KOPT-K1 (cell line): Measurements from ENCODE around the gene FAM237B.

Experiments
- H3K27ac ChIP-seq: fragments of 200-600 bp; sonication (generic); 2 replicates; pipeline ENCODE4 v1.5.1; 2016; ENCODE audit warnings: antibody characterized with exemption, mild to moderate bottlenecking, low read depth, low read length; ENCODE audit not compliant: poor library complexity, severe bottlenecking
- H3K36me3 ChIP-seq: fragments of 200-600 bp; sonication (generic); 2 replicates; pipeline ENCODE4 v1.5.1; 2017; ENCODE audit warnings: antibody characterized with exemption, mild to moderate bottlenecking, low read length, moderate library complexity; ENCODE audit not compliant: insufficient read depth
- H3K9me3 ChIP-seq: fragments of 200-600 bp; sonication (generic); 2 replicates; pipeline ENCODE4 v1.5.1; 2017; ENCODE audit warnings: antibody characterized with exemption, low read length, mild to moderate bottlenecking; ENCODE audit not compliant: insufficient read depth, poor library complexity, severe bottlenecking

Gene FAM237B

GRCh38 chr7:90320014-90320413 lies 1.1 kb downstream of the FAM237B start:
- Histone ChIP-seq H3K9me3 (peaks cover 4% of the 10 kb centered on the region), H3K36me3 (no peaks in the 10 kb centered on the region), H3K27ac (no peak overlapping the region)

DNA sequence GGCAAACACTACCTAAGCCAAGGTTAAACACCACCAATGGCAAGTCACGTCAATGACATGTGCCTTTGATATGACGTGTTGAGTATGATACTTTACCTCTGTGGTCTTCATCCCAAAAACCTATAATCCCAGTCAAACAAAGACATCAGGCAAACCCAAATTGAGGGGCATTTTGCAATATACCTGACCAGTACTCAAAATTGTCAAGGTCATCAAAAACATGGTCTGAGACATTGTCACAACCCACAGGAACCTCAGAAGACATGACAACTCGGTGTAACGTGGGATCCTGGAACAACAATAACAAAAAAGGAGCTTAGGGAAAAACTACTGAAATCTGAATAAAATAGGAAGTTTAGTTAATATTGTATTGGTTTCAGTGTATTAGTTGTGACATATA lies 7.2 kb downstream of the FAM237B start:
- Histone ChIP-seq H3K27ac (no peak overlapping the region), H3K36me3 (no peaks in the 10 kb centered on the region), H3K9me3 (no peaks in the 10 kb centered on the region)

DNA sequence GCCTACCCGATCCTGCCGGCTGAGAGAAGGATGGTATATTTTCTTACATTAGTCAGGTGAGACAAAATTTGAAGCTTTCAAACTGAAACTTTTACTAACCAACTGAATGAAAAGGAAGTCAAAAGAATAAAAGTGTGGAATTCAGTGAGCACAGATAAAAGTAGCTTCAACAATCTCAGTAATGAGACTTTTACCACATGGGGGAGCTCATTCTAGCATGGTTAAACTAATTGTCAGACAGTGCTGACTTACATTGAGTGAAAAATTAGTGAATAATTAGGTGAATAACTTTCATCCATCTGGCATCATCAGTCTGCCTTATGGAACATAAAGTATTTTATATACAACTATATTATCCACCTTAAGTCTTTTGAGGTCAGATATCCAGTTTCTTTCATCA lies 8.4 kb downstream of the FAM237B start:
- H3K9me3 ChIP-seq: no peaks in the 10 kb centered on the region
- H3K36me3 ChIP-seq: no peaks in the 10 kb centered on the region
- no peak overlapping the region for H3K27ac ChIP-seq

DNA sequence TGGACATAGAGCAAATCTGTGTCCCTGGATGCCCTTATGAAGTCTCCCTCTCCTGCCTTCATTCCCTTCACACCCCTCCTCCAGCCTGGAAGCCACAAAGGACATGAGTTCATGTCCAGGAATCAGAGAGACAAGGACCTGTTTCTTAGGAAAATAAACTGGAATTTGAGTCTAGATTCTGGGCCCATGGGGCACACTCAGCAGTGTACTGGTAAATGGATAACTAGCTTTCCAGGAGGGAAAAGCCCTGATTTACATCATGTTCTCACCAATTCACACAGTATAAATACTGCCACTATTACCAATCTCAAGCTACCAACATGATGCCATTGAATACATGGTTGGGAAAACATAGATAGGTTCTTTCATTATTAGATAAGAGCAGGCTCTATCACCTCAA lies 9.9 kb downstream of the FAM237B start:
- Histone ChIP-seq H3K36me3 (no peaks in the 10 kb centered on the region), H3K27ac (no peak overlapping the region), H3K9me3 (no peaks in the 10 kb centered on the region)

GRCh38 chr7:90309872-90310271 lies 11.2 kb downstream of the FAM237B start:
- H3K27ac ChIP-seq: no peak overlapping the region
- H3K9me3 ChIP-seq: no peaks in the 10 kb centered on the region
- H3K36me3 ChIP-seq: no peaks in the 10 kb centered on the region

- H3K27ac ChIP-seq: no peak overlapping the region
- no peaks in the 10 kb centered on the region for H3K36me3 ChIP-seq
- H3K9me3 ChIP-seq: no peaks in the 10 kb centered on the region
These were observed 17.9 kb downstream of the FAM237B start for GRCh38 chr7:90303241-90303640.

DNA sequence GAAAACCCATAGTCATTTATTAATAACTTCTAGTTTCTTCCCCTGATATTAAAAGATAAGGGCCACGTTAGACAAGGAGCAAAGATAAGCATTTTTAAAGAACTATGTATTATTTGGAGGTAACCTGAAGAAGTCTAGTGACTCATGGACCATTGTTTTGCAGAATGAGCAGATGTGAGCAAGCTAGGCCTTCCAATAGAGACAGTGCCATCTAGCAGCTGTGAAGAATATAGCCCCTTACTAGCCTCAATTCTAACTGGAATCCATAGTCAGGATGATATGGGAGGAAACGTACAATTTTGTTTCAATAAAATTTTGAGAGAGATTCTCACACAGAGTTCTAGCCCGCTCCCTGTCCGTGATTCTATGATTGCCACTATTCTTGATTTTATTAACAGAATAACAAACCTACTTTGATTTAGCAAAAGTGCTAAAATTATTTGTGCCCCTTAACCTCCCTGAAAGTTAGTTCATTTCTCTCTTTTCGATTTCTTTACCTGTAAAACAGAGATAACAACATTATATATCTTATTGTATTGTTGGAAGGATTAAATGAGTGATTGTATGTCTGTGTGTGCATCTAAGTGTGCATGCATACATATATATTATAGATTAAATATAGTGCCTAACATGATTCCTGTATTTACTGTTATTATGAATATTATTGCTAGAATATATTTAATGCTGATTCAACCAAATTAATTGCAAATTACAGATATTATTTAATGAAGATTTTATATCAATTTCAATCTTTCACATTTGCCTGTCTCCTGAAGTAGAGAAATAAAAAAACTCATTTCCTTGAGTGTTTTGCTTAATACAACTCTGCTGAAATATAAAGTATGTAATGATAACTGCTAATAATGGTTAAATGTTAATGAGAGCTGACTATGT lies 22.7 kb downstream of the FAM237B start:
- no peak overlapping the region for H3K27ac ChIP-seq
- H3K9me3 ChIP-seq: peaks cover 11% of the 10 kb centered on the region
- H3K36me3 ChIP-seq: no peaks in the 10 kb centered on the region

GRCh38 chr7:90290244-90291113 lies 30.6 kb downstream of the FAM237B start:
- peaks cover 26% of the 10 kb centered on the region for H3K9me3 ChIP-seq
- no peak overlapping the region for H3K27ac ChIP-seq
- H3K36me3 ChIP-seq: no peaks in the 10 kb centered on the region

DNA sequence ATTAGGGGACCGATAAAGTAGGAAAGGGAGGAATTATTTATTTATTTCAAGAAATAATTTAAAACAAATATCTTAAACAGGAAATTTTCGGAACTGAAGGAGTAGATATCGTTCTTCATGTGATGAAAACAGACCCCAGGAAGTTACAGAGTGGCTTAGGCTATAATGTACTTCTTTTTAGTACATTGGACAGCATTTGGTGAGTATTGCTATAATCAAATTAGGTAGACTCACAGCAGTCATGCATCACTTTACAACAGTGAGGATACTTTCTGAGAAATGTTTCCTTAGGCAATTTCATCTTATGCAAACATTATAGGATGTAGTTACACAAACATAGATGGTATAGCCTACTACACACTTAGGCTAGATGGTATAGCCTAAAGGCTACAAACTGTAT lies 33.0 kb downstream of the FAM237B start:
- H3K27ac ChIP-seq: no peak overlapping the region
- peaks cover 12% of the 10 kb centered on the region for H3K9me3 ChIP-seq
- no peaks in the 10 kb centered on the region for H3K36me3 ChIP-seq

DNA sequence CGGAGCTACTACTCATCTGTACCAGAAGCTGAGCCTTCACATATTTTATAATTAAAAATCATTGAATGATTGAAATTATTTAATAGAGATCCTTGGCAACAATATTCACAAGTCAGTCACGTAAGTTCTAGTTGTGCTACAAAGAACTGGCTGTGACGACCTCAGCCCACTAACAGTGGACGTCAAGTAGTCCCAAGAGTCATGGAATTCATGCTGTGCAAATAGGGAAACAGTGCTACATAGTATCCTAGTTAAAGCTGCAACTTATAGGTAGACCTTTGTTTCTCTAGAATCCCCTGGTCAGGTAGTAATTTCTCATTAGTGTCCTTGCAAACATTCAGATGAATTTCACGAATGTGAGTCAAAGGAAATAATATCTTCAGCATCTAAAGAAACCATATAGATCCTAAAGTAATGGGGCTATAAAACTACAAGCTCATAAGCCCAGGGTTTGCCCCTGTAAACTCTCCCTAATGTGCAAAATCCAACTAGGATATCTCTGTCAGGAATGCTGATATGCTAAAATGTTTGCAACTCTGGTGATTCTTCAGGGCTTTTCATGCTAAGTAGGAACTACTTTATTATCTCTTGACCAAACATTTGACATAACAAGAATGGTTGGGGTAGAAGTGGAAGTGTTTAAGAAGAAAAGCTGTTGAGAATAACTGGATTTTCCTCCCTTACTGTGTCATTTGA lies 44.9 kb downstream of the FAM237B start:
- no peaks in the 10 kb centered on the region for H3K36me3 ChIP-seq
- H3K27ac ChIP-seq: no peak overlapping the region
- no peaks in the 10 kb centered on the region for H3K9me3 ChIP-seq

GRCh38 chr7:90274161-90274560 lies 46.9 kb downstream of the FAM237B start:
- no peaks in the 10 kb centered on the region for H3K36me3 ChIP-seq
- no peak overlapping the region for H3K27ac ChIP-seq
- no peaks in the 10 kb centered on the region for H3K9me3 ChIP-seq

DNA sequence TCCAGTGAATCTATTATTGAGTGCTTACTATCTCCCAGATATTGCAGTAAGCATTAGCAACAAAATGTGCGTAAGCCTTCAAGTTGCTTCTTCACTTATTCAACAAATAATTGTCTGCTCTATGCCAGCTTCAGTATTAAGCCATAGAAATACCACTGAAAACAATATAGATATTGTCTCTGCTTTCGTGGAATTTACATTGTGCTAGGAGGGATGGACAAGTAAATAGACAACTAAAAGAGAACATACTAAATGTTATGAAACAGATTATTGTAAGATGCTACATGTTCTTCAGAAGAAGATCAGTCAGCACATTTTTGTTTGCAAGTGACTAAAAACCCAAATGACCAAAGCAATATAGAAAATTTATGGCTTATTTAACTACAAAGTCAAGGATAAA lies 48.9 kb downstream of the FAM237B start:
- Histone ChIP-seq H3K27ac (no peak overlapping the region), H3K9me3 (no peaks in the 10 kb centered on the region), H3K36me3 (no peaks in the 10 kb centered on the region)

DNA sequence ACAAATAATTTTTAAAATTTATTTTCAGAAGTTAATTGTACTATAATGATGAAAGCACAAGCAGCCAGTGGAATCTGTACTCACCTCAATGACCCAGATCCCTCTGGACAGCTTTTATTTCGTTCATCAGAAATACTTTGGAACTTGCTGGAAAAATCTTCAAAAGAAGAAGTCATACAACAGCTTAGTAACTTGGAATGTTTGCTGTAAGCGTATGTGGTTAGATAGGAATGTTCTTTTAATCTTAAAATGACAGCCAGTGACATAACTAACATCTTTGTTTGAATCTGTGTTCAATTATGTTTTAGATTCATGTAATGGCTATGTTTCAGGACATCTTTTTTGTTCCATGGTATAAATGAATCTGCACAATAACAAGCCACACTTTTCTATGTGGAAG lies 49.4 kb downstream of the FAM237B start:
- H3K36me3 ChIP-seq: no peaks in the 10 kb centered on the region
- no peaks in the 10 kb centered on the region for H3K9me3 ChIP-seq
- H3K27ac ChIP-seq: no peak overlapping the region

DNA sequence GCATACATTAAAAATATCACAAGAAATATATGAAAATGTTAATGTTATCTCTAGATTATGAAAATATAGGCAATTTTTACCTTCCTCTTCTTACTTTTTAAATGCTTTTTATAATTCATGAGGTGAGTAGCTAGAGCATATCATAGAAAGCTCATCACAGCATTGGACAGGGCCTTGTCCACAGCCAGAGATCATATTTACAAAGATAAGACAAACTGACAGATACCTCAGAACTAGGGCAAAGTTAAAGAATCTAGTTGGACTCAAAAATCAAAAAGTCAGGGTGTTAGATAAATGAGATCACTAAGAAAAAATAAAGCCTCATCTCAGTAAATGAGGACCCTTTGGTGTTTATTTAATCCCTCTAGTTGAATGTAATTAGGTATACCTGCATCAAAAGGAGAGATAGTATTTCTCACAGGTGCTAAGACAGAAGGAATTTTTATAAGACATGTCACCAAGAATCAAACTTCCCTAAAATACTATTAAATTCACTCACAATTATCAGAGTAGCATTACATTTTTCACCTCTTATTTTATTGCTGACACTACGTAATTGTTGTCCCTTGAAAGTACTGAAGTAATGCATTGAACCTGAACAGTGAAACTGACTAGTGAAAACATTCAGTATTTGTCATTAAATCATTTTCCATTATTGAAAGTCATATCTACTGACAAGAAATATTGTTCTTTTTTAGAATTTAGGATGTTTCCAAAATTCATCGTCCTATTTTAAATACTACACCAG lies 50.5 kb downstream of the FAM237B start:
- Histone ChIP-seq H3K27ac (no peak overlapping the region), H3K36me3 (no peaks in the 10 kb centered on the region)

More for the DNA sequence above, 50.5 kb downstream of the FAM237B start:
- H3K9me3 ChIP-seq: no peaks in the 10 kb centered on the region
